Mesenteric fat pad (tissue), 1 donor: ENCODE measurements around the gene KANK2. TPM values are rescaled to one million over a fixed set of nuclear protein-coding genes. Genes with fewer than 3 reads are reported as not detected.
"Not testable (repeated sequence)": the region's sequence is repeated elsewhere in the genome, so short reads cannot be mapped to it uniquely, and the experiment has no call there.

ENCODE experiments used
- DNase-seq: peaks from one replicate; pipeline ENCODE4 v3.0.0-alpha.2; 2020; ENCODE audit warnings: low spot score
- total RNA-seq: library from RNA; stranded (reverse); fragmentation: NEBNext Ultra II Directional; extraction: Animal tissue kit (Norgen Biotek cat#: 25700); gene quantifications from one replicate; pipeline ENCODE4 v1.2.1, GENCODE V29; 2021
- donor health status: DM: yes; HTN: yes; CAD: no.

The KANK2 gene
- total RNA-seq, 1 donor from 2014 or later = 121 TPM

DNA sequence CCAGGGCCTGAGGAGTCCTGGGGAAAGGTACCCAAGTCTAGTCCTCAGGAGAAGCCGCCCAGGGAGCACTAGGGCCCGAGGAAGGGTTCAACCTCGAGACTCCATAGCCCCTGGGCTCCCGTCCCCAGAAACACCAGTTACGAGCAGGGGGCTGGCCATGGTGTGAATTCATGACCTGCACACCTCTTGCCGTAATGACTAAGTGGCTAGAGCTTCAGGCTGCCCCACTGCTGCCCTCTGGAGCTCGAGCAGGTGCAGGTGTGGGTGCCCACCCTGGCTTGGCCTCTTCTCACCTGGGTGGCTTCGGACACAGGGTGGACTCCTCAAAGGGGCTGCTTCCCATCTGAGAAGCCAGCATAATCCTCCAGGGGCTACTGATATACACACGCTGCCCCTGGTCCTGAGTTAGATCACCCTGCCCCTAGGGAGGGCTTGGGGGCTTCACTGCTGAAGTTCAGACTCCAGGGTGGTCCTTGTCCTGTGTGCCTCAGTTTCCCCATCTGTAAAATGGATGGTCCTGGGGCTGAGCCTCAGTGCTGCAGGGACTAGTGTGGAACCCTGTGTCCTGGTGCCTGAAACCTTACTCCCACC, 55.3 kb downstream of the KANK2 start:
- DNase-seq = no peak

DNA sequence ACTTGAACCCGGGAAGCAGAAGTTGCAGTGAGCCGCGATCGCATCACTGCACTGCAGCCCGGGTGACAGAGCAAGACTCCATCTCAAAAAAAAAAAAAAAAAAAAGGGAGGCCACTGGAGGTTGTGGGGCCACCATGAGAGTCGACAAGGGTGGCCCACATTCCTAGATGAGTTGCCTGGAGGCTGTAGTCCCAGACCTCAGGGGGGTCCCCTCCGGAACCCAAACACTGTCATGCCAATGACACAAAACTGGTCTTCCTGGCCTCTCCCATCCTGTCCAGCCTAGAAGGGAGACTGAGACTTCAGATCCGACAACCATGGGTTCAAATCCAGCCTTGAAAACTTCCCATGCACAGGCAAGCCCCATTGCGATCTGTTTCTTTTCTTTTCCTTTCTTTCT, 56.4 kb downstream of the KANK2 start:
- no peak for DNase-seq

DNA sequence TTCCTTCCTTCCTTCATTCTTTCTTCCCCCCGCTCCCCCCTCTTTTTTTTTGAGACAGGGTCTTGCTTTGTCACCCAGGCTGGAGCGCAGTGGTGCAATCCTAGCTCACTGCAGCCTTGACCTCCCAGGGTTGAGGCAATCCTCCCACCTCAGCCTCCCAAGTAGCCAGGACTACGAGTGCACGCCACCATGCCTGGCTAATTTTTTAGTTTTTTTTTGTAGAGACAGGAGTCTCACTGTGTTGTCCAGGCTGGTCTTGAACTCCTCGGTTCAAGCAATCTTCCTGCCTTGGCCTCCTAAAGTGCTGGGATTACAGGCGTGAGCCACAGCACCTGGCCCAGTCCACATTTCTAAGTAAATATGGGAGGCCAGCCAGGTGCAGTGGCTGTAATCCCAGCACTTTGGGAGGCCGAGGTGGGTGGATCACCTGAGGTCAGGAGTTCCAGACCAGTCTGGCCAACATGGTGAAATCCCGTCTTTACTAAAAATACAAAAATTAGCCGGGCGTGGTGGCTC, 57.3 kb downstream of the KANK2 start:
- not testable (repeated sequence) for DNase-seq

DNA sequence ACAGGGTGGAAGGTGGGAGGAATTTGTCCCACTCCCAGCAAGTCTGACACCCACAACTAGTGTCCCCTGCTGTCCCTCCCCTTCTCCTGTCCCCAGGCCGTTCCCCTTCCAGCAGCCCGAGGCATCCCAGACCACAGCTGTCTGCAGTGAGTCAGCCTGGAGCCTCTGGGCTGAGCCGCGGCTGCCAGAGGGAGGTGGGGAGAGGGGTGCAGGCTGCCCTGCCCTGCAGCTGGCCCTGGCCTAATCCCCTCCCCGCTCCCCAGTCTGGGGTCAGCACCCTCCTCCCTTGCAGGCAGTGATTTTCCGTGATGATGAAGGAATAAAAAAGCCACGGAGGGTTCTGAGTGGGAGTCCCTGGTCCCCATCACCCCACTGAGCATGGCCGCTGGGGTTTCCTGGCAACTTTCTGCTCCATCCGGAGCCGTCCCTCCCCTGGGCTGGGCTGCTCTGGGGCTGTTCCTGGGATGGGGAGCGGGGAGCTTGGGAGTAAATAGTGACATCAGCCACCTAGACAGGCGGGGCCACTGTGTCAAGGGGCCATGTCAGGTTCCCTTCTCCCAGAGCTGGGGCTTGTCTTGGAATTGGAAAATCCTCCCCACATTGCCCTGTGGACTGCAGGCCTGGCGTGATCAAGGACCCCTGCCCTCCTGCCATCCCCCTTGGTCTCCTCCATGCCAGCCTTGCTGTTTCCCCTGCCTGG, 58.6 kb downstream of the KANK2 start:
- DNase-seq = peak; percentile 91

DNA sequence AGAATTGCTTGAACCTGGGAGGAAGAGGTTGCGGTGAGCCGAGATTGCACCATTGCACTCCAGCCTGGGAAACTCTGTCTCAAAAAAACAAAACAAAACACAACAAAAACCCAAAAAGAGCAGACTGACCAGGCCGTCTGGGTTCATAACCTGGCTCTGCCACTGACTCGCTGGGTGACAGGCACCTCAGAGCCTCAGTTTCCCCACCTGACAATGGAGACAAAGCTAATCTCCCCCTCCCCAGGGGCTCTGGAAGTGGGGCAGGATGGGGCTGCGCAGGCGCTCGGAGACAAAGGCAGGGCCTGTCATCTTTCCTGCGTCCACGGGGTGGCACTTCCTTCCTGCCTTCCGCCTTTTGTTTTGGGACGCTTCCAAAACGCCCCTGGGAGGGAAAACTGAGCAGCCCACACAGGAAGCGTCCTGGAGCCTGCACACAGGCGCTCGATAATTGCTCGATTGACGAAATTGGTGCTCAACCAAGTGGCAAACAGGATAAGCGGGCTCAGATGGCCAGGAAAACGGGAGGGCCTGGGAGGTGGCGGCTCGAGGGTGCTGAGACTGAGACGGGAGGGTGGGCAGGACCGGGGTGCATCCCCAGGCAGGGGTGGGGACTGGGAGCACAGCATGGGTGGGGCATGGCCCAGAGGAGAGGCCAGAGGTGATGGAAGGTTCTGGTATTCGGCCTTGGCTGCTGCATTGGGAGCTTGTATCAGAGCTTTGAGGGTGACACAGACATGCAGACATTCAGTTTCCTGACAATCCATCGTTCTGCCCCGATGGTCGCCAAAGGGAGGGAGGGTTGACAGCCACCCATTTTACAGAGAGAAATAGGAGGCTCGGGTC, 59.6 kb downstream of the KANK2 start:
- peak; percentile 92 for DNase-seq

DNA sequence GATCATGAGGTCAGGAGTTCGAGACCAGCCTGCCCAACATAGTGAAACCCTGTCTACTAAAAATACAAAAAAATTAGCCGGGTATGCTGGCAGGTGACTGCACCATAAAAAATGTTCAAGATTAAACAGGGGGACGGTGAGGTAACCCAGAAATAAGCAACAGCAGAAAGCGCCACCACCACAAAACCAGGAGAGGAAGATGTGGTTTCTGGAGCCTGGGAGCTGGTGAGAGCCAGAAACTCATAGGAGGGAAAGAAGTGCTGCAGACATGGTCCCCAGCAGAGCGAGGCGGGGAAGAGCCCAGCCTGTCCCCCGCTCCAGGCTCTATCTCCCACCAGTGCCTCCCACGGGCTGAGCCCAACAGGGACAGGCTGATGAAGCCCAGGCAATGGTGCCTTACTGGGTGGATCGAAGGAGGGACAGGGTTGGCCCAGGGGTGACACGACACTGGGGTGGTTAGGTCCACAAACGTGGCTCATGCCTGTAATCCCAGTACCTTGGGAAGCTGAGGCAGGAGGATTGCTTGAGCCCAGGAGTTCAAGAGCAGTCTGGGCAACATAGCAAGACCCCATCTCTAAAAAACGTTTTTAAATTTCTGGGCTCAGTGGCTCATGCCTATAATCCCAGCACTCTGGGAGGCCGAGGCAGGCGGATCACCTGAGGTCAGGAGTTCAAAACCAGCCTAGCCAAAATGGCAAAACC, 60.8 kb downstream of the KANK2 start:
- no peak for DNase-seq

DNA sequence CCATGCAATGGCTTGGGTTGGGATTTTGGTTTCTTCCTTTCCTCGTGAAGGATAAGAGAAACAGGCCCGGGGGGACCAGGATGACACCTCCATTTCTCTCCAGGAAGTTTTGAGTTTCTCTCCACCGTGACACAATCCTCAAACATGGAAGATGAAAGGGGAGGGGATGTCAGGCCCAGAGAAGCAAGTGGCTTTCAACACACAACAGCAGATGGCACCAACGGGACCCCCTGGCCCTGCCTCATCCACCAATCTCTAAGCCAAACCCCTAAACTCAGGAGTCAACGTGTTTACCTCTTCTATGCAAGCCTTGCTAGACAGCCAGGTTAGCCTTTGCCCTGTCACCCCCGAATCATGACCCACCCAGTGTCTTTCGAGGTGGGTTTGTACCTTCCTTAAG, 65.9 kb downstream of the KANK2 start:
- no peak for DNase-seq

DNA sequence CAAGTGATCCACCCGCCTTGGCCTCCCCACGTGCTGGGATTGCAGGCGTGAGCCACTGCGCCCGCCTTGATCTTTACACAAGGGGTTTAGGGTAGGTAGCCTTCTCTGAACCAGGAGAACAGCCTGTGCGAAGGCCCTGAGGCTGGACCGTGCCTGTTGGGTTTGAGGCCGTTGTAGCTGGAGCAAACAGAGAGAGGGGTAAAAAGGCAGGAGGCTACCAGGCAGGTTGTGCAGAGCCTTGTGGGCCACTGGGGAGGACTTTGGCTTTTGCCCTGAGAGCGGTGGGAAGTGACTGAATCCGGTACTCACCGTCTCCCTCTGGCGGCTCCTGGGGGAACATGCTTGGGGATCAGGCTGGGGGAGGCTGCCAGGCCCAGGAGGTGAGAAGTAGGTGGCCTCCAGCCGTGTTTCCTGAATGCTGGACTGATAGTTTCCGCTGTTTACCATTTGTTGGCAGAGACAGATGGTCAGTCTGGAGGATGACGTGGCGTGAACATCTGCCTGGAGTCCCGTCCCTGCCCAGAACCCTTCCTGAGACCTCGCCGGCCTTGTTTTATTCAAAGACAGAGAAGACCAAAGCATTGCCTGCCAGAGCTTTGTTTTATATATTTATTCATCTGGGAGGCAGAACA, 66.4 kb downstream of the KANK2 start:
- DNase-seq = no peak

DNA sequence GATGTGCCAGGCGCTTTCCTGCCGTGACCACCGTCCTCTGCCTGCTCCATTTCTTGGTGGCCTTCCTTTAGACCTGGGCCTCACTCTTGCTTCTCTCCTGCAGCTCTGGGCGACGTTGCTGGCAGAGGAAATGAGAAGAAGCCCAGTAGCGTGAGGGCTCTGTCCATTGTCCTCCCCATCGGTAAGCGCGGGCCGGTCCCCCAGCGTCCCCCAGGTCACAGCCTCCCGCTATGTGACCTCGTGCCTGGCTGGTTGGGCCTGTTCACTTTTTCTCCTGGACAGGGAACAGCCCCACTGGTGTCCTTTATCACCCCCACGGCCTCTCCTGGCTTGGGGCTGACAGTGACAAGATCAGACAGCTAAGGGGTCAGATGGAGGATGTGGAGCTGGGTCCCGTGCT, 69.4 kb downstream of the KANK2 start:
- no peak for DNase-seq

DNA sequence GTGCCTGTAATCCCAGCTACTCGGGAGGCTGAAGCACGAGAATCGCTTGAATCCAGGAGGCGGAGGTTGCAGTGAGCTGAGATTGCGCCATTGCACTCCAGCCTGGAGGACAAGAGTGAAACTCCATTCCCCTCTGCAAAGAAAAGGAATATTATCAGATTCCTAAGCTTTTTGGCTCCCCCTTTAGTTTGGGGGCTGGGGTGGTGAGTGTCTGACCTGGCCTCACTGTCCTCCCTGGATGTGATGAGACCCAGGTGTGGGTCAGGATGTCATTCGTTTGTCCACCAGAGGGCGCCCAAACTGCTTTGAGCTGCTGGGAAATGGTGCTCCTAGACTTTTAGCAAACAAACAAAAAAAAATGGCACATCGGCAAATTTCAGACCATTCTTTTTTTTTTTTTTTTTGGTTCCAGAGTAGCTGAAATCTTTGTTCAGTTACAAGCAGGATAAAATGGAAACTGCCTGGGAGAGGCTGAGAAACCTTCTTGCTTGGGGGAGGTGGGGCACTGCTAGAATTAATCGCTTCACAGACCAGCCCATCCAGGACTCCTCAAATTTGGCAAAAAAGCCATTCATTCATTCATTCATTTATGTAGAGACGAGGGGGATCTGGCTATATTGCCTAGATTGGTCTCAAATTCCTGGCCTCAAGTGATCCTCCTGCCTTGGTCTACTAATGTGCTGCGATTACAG, 71.2 kb downstream of the KANK2 start:
- peak; percentile 92 for DNase-seq

DNA sequence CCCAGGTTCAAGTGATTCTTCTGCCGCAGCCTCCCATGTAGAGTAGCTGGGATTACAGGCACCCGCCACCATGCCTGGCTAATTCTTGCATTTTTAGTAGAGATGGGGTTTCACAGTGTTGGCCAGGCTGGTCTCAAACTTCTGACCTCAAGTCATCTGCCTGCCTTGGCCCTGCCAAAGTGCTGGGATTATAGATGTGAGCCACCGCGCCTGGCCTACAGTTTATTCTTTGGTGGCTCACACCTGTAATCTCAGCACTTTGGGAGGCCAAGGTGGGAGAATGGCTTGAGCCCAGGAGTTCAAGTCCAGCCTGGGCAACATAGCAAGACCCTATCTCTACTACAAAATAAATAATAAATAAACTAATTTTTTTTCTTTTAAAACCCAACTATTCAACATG, 73.2 kb downstream of the KANK2 start:
- not testable (repeated sequence) for DNase-seq

DNA sequence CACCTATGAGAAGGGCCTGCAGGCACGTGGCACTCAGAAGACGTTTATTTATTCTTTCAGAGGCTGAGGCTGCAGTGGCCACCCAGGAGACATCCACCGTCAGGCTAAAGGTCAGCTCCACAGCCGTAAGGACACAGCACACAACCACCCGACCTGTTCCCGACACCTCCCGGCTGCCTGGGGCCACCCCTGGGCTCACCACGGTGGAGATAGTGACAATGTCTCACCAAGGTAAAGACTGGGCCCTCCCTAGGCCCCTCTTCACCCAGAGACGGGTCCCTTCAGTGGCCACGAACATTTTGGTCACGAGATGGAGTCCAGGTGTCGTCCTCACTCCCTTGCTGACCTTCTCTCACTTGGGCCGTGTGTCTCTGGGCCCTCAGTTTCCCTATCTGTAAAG, 74.2 kb downstream of the KANK2 start:
- DNase-seq = no peak

DNA sequence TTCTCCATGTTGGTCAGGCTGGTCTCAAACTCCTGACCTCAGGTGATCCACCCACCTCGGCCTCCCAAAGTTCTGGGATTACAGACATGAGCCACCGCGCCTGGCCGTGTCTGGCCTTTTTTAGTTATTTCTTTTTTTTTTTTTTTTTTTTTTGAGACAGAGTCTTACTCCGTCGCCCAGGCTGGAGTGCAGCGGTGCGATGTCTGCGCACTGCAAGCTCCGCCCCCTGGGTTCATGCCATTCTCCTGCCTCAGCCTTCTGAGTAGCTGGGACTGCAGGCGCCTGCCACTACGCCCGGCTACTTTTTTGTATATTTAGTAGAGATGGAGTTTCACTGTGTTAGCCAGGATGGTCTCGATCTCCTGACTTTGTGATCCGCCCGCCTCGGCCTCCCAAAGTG, 75.4 kb downstream of the KANK2 start:
- DNase-seq = not testable (repeated sequence)

DNA sequence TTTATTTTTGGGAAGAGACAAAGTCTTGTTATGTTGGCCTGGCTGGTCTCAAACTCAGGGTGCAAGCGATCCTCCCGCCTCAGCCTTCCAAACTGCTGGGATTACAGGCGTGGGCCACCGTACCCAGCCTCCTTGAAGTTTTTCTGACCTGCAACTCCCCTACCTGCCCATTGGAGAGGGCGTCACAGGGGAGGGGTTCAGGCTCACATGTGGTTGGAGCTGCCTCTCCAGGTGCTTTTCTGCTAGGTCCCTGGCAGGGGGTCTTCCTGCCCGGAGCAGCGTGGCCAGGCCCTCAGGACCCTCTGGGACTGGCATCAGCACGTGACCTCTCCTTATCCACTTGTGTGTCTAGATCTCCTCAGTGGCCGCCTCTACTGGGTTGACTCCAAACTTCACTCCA, 80.8 kb downstream of the KANK2 start:
- no peak for DNase-seq

DNA sequence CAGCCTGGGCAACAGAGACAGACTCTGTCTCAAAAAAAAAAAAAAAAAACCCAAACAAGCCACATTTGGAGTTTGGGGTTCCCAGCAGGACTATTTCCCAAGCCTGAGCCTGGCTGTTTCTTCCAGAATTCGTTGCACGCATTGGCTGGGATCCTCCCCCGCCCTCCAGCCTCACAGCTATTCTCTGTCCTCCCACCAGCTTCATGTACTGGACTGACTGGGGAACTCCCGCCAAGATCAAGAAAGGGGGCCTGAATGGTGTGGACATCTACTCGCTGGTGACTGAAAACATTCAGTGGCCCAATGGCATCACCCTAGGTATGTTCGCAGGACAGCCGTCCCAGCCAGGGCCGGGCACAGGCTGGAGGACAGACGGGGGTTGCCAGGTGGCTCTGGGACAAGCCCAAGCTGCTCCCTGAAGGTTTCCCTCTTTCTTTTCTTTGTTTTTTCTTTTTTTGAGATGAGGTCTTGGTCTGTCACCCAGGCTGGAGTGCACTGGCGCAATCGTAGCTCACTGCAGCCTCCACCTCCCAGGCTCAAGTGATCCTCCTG, 81.4 kb downstream of the KANK2 start:
- DNase-seq = no peak

DNA sequence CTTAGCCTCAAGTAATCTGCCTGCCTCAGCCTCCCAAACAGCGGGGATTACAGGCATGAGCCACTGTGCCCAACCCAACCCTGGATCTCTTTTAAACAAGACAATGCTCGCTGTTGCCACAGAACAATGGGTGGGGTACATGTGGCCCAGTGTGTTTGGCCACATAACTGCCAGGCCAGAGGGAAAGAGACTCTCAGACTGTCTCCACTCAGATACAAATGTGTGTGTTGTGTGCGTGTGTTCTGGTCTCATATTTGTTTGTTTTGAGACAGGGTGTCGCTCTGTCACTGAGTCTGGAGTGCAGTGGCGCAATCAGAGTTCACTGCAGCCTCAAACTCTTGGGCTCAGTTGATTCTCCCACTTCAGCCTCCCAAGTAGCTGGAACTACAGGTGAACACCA, 82.3 kb downstream of the KANK2 start:
- DNase-seq = no peak
